HCT116 (cell line): ENCODE results near the gene WDR27. TPM values are rescaled to one million over a fixed set of nuclear protein-coding genes. Genes with fewer than 3 reads are reported as not detected.

ENCODE experiments used
- ATAC-seq: fragments of 200-7000 bp; cut with Tn5 transposase; 2 replicates; pipeline ENCODE4 v1.9.1; 2020; ENCODE audit warnings: mild to moderate bottlenecking, moderate library complexity
- BruUV-seq: library from RNA; stranded (reverse); fragments of 400-500 nt; replicated peaks from 2 replicates; lab custom pipeline; 2021; lab: Mats Ljungman, UMichigan
- CTCF ChIA-PET: fragments of 300-600 bp; sonication (Branson Sonifier 250); formaldehyde crosslinking; loops from one replicate; lab custom pipeline; 2021; ENCODE audit warnings: antibody characterized with exemption; lab: Charles Lee
- POLR2A ChIA-PET: fragments of 300-600, 350-600 bp; sonication (Branson Sonifier 250); formaldehyde crosslinking; loops from one replicate; lab custom pipeline; 2021; ENCODE audit warnings: antibody characterized with exemption; lab: Charles Lee
- RAD21 ChIA-PET, 2 experiments: fragments of 300-600 bp; sonication (Branson Sonifier 250); formaldehyde crosslinking; loops; one replicate each; lab custom pipeline; 2023; ENCODE audit warnings: low total read pairs in 2 of 2; ENCODE audit not compliant: uncharacterized antibody in 2 of 2, unreplicated experiment in 2 of 2, low non-redundant PET in 1 of 2; lab: Charles Lee
- DNase-seq: peaks from one replicate; pipeline ENCODE4 v3.0.0-alpha.2; 2010; ENCODE audit warnings: low read depth, low spot score
- H2AFZ ChIP-seq: fragments of 200-600 bp; shearing (Covaris generic), sonication (generic); 2 replicates; pipeline ENCODE4 v1.6.1; 2017; ENCODE audit warnings: low read depth, mixed run types, mixed read lengths, antibody characterized with exemption, low read length; ENCODE audit not compliant: poor library complexity, severe bottlenecking
- H3K27ac ChIP-seq: 2 replicates; pipeline ENCODE4 v1.5.1; 2012; ENCODE audit warnings: low read depth, low read length
- H3K27me3 ChIP-seq: fragments of 200-600 bp; sonication (generic); 2 replicates; pipeline ENCODE4 v1.6.1; 2016; ENCODE audit warnings: mixed run types, low read length, mixed read lengths; ENCODE audit not compliant: insufficient read depth
- H3K36me3 ChIP-seq, 2 experiments: fragments of 200-500 bp in 1 of 2; fragments of 200-600 bp in 1 of 2; sonication (Bioruptor generic) in 1 of 2; sonication (generic) in 1 of 2; 2 replicates each; pipeline versions ENCODE4 v1.5.1 to v1.6.1; 2014 to 2016; ENCODE audit warnings: low read length in 2 of 2, inconsistent platforms in 1 of 2, mixed read lengths in 1 of 2, mixed run types in 1 of 2; ENCODE audit not compliant: insufficient read depth in 2 of 2, control insufficient read depth in 1 of 2
- H3K4me1 ChIP-seq, 2 experiments: fragments of 200-600 bp in 1 of 2; sonication (generic) in 1 of 2; 2 replicates each; pipeline versions ENCODE4 v1.5.1 to v1.6.1; 2012 to 2017; ENCODE audit warnings: low read length in 2 of 2, inconsistent platforms in 1 of 2, mild to moderate bottlenecking in 1 of 2, mixed read lengths in 1 of 2, mixed run types in 1 of 2, moderate library complexity in 1 of 2; ENCODE audit not compliant: insufficient read depth in 2 of 2, control insufficient read depth in 1 of 2
- H3K4me2 ChIP-seq: fragments of 200-600 bp; sonication (generic); 2 replicates; pipeline ENCODE4 v1.6.1; 2017; ENCODE audit warnings: mixed run types, low read length, mixed read lengths
- H3K4me3 ChIP-seq, 2 experiments: fragments of 200-600 bp in 1 of 2; sonication (generic) in 1 of 2; replicated peaks in 1 of 2; 2 replicates each; pipeline ENCODE4 v1.5.1; 2011 to 2016; ENCODE audit warnings: low read length in 2 of 2, control low read depth in 1 of 2, low read depth in 1 of 2, mild to moderate bottlenecking in 1 of 2, mixed read lengths in 1 of 2, mixed run types in 1 of 2
- H3K79me2 ChIP-seq: fragments of 200-600 bp; sonication (generic); 2 replicates; pipeline ENCODE4 v1.6.1; 2017; ENCODE audit warnings: mild to moderate bottlenecking, mixed run types, low read length, moderate library complexity, mixed read lengths; ENCODE audit not compliant: insufficient read depth
- H3K9ac ChIP-seq: fragments of 200-600 bp; sonication (generic); 2 replicates; pipeline ENCODE4 v1.6.1; 2016; ENCODE audit warnings: low read length, mixed read lengths
- H3K9me2 ChIP-seq: fragments of 200-600 bp; sonication (generic), shearing (Covaris generic); 2 replicates; pipeline ENCODE4 v1.6.1; 2017; ENCODE audit warnings: mixed run types, mild to moderate bottlenecking, moderate library complexity; ENCODE audit not compliant: insufficient read depth
- H3K9me3 ChIP-seq, 2 experiments: fragments of 200-500 bp in 1 of 2; fragments of 200-600 bp in 1 of 2; sonication (Bioruptor generic) in 1 of 2; sonication (generic) in 1 of 2; 2 replicates each; pipeline ENCODE4 v1.6.1; 2014 to 2017; ENCODE audit warnings: low read length in 2 of 2, mixed read lengths in 2 of 2, inconsistent platforms in 1 of 2, low read depth in 1 of 2, mild to moderate bottlenecking in 1 of 2, mixed run types in 1 of 2, moderate library complexity in 1 of 2; ENCODE audit not compliant: control insufficient read depth in 1 of 2, insufficient read depth in 1 of 2
- H4K20me1 ChIP-seq: fragments of 200-600 bp; sonication (generic), shearing (Covaris generic); 2 replicates; pipeline ENCODE4 v1.6.1; 2017; ENCODE audit warnings: mixed run types, mild to moderate bottlenecking, moderate library complexity; ENCODE audit not compliant: insufficient read depth
- ATF3 ChIP-seq: IDR thresholded peaks from 2 replicates; pipeline ENCODE4 v1.6.1; 2012
- CBX3 ChIP-seq: IDR thresholded peaks from 2 replicates; pipeline ENCODE4 v1.6.1; 2012; ENCODE audit warnings: low read depth
- EGR1 ChIP-seq: IDR thresholded peaks from 2 replicates; pipeline ENCODE4 v1.6.1; 2012; ENCODE audit warnings: low read depth
- ELF1 ChIP-seq: IDR thresholded peaks from 2 replicates; pipeline ENCODE4 v1.6.1; 2012; ENCODE audit warnings: low read depth, borderline replicate concordance
- EZH2 ChIP-seq: fragments of 200-600 bp; sonication (generic); IDR thresholded peaks from 2 replicates; pipeline ENCODE4 v1.6.1; 2017; ENCODE audit warnings: antibody characterized with exemption, mixed run types
- JUND ChIP-seq: IDR thresholded peaks from 2 replicates; pipeline ENCODE4 v1.6.1; 2012
- MAX ChIP-seq: IDR thresholded peaks from 2 replicates; pipeline ENCODE4 v1.6.1; 2012
- RAD21 ChIP-seq: IDR thresholded peaks from 2 replicates; pipeline ENCODE4 v1.6.1; 2012; ENCODE audit warnings: low read depth, mild to moderate bottlenecking
- REST ChIP-seq: IDR thresholded peaks from 2 replicates; pipeline ENCODE4 v1.6.1; 2012; ENCODE audit warnings: low read depth
- SIN3A ChIP-seq: IDR thresholded peaks from 2 replicates; pipeline ENCODE4 v1.6.1; 2012; ENCODE audit warnings: low read depth
- SRF ChIP-seq: IDR thresholded peaks from 2 replicates; pipeline ENCODE4 v1.6.1; 2012; ENCODE audit warnings: low read depth
- TCF7L2 ChIP-seq: IDR thresholded peaks from 2 replicates; pipeline ENCODE4 v1.7.0; 2011; ENCODE audit warnings: borderline replicate concordance, inconsistent platforms; ENCODE audit not compliant: insufficient read depth, insufficient read length; ENCODE audit errors: extremely low read depth
- ZBTB33 ChIP-seq: IDR thresholded peaks from 2 replicates; pipeline ENCODE4 v1.6.1; 2011; ENCODE audit warnings: mild to moderate bottlenecking, low read length, moderate library complexity; ENCODE audit not compliant: insufficient replicate concordance; ENCODE audit errors: extremely low read depth
- ZFX ChIP-seq: fragments of 450-650 bp; IDR thresholded peaks from 2 replicates; pipeline ENCODE4 v1.6.1; 2017
- ZNF274 ChIP-seq: fragments of 200-500 bp; sonication (Bioruptor generic); IDR thresholded peaks from 2 replicates; pipeline ENCODE4 v1.6.1; 2014; ENCODE audit warnings: mild to moderate bottlenecking, low read depth, low read length, inconsistent platforms
- intact Hi-C: fragments of 100-400 bp; cut with micrococcal nuclease; formaldehyde crosslinking; loops from 2 replicates; pipeline ENCODE4 v1.10.0; 2022
- total RNA-seq: library from RNA; stranded (reverse); gene quantifications from one replicate; pipeline ENCODE4 v1.2.1, GENCODE V29; 2021; ENCODE audit not compliant: unreplicated experiment

Gene WDR27
- total RNA-seq, 1 experiment from 2014 or later = 60.6 TPM

- Histone ChIP-seq H3K9me2 (no peaks in the 10 kb centered on the region), H3K4me3 (no peak overlapping the region), H3K4me2 (no peak overlapping the region), H3K4me1 (no peaks in the 10 kb centered on the region), H2AFZ (no peak overlapping the region), H3K27ac (no peak overlapping the region), H3K36me3 (no peaks in the 10 kb centered on the region), H3K79me2 (no peaks in the 10 kb centered on the region), H4K20me1 (no peaks in the 10 kb centered on the region), H3K9me3 (no peaks in the 10 kb centered on the region), H3K9ac (no peak overlapping the region), H3K27me3 (no peaks in the 10 kb centered on the region)
- BruUV-seq = no TSS peak
- ChIA-PET POLR2A (no interaction called here), CTCF (no interaction called here), RAD21 (no interaction called here)
- intact Hi-C loops = no loop called here
- no peak for TF ChIP-seq ZFX
- no peak for TF ChIP-seq SIN3A
- no peak for TF ChIP-seq TCF7L2
- no peak for TF ChIP-seq CBX3
- no peak for TF ChIP-seq RAD21
- TF ChIP-seq EZH2 = no peak
- no peak for TF ChIP-seq ATF3
- TF ChIP-seq SRF = no peak
- TF ChIP-seq ZNF274 = no peak
- no peak for TF ChIP-seq EGR1
- no peak for TF ChIP-seq ELF1
- no peak for TF ChIP-seq ZBTB33
- no peak for TF ChIP-seq JUND
- no peak for TF ChIP-seq MAX
- no peak for TF ChIP-seq REST
- no peak for DNase-seq
- no peak for ATAC-seq
Observed at GRCh38 chr6:169592558-169592957, 109.3 kb downstream of the WDR27 start.
